HL-60/S4 treated with phorbol 12-myristate 13-acetate at 8.2 ng/mL for 4 days and 3 days (cell line): Measurements from ENCODE around the gene QARS1.

Source experiments
- in situ Hi-C: fragments of 300-500 bp; cut with MboI; formaldehyde crosslinking; loops from 2 replicates; pipeline ENCODE4 v1.15.0; 2022; ENCODE audit warnings: low sequenced_read_pairs

The QARS1 gene

GRCh38 chr3:49054344-49054862 is 50.2 kb downstream of the QARS1 start:
- in situ Hi-C loops, result no loop called here

GRCh38 chr3:49053543-49053942 is 51.0 kb downstream of the QARS1 start:
- in situ Hi-C loops, result no loop called here
